Measurements from ENCODE around the gene LAIR2. TPM values are rescaled to one million over a fixed set of nuclear protein-coding genes. Genes with fewer than 3 reads are reported as not detected.

The LAIR2 gene
- total RNA-seq, 1 donor from 2014 or later, result not detected

DNA sequence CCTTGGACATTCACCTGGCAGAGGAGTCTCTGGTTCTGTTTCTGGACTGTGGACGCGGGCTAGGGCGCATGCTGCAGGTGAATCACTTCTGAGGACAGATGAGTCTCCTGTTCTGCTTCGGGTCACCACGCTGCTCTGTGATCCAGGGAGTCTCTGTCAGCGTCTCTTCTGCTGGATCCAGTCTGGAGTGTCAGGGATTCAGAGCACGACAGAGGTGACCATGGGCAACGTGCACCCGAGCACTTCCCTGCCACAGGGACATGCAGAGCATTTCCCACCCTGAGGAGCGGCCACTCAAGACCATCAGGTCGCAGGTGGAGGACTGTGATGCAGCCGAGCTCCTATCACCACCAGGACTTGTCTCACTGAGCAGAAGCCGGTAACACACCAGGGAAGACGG, 46.6 kb downstream of the LAIR2 start:
- H3K27me3 Mint-ChIP-seq (ENCODE audit: unreplicated experiment), result no peaks in the 10 kb centered on the region

DNA sequence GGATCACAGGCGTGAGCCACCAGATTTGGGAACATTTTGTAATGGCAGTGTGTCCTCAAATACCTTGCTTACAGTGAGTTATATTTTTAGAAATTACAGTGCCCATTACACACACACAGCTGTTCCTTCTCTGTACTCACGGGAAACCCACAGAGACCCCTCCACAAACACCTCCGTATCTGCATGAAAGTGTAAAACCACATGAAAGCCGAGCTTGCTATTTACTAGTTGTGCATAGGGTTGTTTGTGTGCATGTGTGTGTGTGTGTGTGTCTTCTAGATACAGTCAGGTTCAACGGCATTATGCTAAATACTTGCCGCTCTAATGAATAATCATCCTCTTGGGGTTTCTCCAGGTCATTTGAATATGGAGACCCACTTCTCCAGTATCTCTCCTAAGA, 48.7 kb downstream of the LAIR2 start:
- Mint-ChIP-seq H3K27me3 (ENCODE audit: unreplicated experiment) (no peaks in the 10 kb centered on the region), H3K9me3 (ENCODE audit: unreplicated experiment) (peaks cover 18% of the 10 kb centered on the region), H3K4me1 (ENCODE audit: unreplicated experiment) (no peaks in the 10 kb centered on the region), H3K36me3 (ENCODE audit: unreplicated experiment) (no peaks in the 10 kb centered on the region), H3K27ac (ENCODE audit: unreplicated experiment) (no peak overlapping the region), H3K4me3 (ENCODE audit: unreplicated experiment) (no peak overlapping the region)
- TF ChIP-seq, protein P1, sequence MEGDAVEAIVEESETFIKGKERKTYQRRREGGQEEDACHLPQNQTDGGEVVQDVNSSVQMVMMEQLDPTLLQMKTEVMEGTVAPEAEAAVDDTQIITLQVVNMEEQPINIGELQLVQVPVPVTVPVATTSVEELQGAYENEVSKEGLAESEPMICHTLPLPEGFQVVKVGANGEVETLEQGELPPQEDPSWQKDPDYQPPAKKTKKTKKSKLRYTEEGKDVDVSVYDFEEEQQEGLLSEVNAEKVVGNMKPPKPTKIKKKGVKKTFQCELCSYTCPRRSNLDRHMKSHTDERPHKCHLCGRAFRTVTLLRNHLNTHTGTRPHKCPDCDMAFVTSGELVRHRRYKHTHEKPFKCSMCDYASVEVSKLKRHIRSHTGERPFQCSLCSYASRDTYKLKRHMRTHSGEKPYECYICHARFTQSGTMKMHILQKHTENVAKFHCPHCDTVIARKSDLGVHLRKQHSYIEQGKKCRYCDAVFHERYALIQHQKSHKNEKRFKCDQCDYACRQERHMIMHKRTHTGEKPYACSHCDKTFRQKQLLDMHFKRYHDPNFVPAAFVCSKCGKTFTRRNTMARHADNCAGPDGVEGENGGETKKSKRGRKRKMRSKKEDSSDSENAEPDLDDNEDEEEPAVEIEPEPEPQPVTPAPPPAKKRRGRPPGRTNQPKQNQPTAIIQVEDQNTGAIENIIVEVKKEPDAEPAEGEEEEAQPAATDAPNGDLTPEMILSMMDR (IDR thresholded peaks at IDR 0.05), result no peak
- peak; percentile 13 for DNase-seq (ENCODE audit: extremely low spot score, unreplicated experiment)

More for the DNA sequence above, 46.6 kb downstream of the LAIR2 start:
- TF ChIP-seq, protein P1 (IDR thresholded peaks at IDR 0.05), result no peak
- Mint-ChIP-seq H3K36me3 (ENCODE audit: unreplicated experiment) (no peaks in the 10 kb centered on the region), H3K27ac (ENCODE audit: unreplicated experiment) (no peak overlapping the region), H3K4me3 (ENCODE audit: unreplicated experiment) (no peak overlapping the region), H3K9me3 (ENCODE audit: unreplicated experiment) (peaks cover 25% of the 10 kb centered on the region), H3K4me1 (ENCODE audit: unreplicated experiment) (no peaks in the 10 kb centered on the region)
- DNase-seq (ENCODE audit: extremely low spot score, unreplicated experiment), result peak; percentile 78

DNA sequence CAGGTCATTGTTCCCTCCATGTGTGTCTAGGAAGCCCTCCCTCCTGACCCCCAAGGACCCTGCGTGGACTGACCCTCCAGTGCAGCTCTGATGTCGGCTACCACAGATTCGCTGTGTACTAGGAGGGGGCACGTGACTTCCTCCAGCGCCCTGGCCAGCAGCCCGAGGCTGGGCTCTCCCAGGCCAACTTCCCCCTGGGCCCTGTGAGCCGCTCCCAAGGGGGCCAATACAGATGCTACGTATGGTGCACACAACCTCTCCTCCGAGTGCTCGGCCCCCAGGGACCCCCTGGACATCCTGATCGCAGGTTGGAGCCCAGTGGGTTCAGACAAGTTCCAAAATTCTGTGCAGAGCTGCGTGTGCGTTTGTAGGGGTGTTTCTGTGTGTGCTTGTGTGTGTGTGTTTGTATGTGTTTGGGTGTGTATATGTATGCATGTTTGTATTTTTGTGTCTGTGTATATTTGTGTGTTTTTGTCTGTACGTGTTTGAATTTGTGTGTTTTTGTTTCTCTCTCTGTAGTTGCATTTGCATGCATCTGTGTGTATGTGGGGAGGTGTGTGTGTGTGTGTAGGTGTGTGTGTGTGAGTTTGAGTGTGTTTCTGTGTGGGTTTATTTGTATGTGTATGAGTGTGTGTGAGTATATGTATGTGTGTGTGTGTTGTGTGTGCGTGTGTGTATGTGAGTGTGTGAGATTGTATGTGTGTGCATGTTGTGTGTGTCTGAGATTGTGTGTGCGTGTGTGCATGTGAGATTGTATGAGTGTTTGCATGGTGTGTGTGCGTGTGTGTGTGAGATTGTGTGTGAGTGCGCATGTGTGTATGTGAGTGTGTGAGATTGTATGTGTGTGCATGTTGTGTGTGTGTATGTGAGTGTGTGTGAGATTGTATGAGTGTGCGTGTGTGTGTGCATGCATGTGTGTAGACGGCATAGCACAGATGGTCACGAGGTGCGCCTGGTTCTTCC, 49.6 kb downstream of the LAIR2 start:
- H3K9me3 Mint-ChIP-seq (ENCODE audit: unreplicated experiment), result peaks cover 17% of the 10 kb centered on the region
- no peaks in the 10 kb centered on the region for H3K27me3 Mint-ChIP-seq (ENCODE audit: unreplicated experiment)
- TF ChIP-seq, protein P1 (IDR thresholded peaks at IDR 0.05), result no peak
- H3K4me1 Mint-ChIP-seq (ENCODE audit: unreplicated experiment), result no peaks in the 10 kb centered on the region
- DNase-seq (ENCODE audit: extremely low spot score, unreplicated experiment), result peak; percentile 76
- no peak overlapping the region for H3K4me3 Mint-ChIP-seq (ENCODE audit: unreplicated experiment)
- no peaks in the 10 kb centered on the region for H3K36me3 Mint-ChIP-seq (ENCODE audit: unreplicated experiment)
- no peak overlapping the region for H3K27ac Mint-ChIP-seq (ENCODE audit: unreplicated experiment)

DNA sequence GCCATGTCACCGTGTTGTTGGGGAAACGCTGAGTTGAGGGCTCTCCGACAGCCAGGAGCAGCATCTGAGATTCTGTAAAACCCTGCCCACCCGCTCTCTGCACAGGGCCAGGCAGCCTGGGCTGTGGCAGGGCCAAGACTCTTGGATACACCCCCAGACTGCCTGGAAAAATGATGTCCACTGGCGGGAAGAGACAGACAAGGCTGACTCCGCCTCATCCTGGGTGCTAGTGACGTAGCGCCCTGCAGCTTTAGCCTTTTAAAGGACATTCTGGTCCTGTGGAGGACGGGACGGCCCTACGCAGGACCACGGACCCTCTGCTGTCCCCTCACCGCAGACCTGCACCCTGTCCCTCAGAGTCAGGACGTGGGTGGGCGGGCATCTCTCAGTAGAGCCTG, 50.3 kb downstream of the LAIR2 start:
- DNase-seq (ENCODE audit: extremely low spot score, unreplicated experiment), result peak; percentile 60
- no peaks in the 10 kb centered on the region for H3K27me3 Mint-ChIP-seq (ENCODE audit: unreplicated experiment)
- TF ChIP-seq, protein P1 (IDR thresholded peaks at IDR 0.05), result no peak
- no peaks in the 10 kb centered on the region for H3K36me3 Mint-ChIP-seq (ENCODE audit: unreplicated experiment)
- no peak overlapping the region for H3K27ac Mint-ChIP-seq (ENCODE audit: unreplicated experiment)
- H3K9me3 Mint-ChIP-seq (ENCODE audit: unreplicated experiment), result peaks cover 17% of the 10 kb centered on the region
- H3K4me1 Mint-ChIP-seq (ENCODE audit: unreplicated experiment), result no peaks in the 10 kb centered on the region
- no peak overlapping the region for H3K4me3 Mint-ChIP-seq (ENCODE audit: unreplicated experiment)

DNA sequence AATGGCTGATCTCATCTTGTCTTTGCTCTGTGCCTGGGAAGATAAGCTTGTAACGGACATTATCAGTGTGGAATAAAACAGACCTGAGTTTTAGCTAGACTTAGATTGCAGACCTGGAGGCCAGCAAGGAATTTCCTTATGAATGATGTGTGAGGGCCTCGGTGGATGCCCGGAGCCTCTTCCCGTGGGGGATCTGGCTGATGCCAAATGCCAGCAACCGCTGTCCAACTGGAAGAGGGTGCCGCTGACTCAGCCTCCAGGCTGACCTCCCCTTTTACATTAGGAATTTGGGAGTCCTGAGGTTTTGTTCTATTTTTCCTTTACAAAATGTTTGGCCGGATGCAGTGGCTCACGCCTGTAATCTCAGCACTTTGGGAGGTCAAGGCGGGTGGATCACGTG, 51.4 kb downstream of the LAIR2 start:
- Mint-ChIP-seq H3K36me3 (ENCODE audit: unreplicated experiment) (no peaks in the 10 kb centered on the region), H3K9me3 (ENCODE audit: unreplicated experiment) (peaks cover 21% of the 10 kb centered on the region), H3K27ac (ENCODE audit: unreplicated experiment) (no peak overlapping the region), H3K4me3 (ENCODE audit: unreplicated experiment) (no peak overlapping the region), H3K4me1 (ENCODE audit: unreplicated experiment) (no peaks in the 10 kb centered on the region), H3K27me3 (ENCODE audit: unreplicated experiment) (no peaks in the 10 kb centered on the region)
- TF ChIP-seq, protein P1 (IDR thresholded peaks at IDR 0.05), result no peak
- peak; percentile 69 for DNase-seq (ENCODE audit: extremely low spot score, unreplicated experiment)
